GM21576 (cell line): ENCODE measurements around the gene SNX14.
"Not testable (repeated sequence)": the region's sequence is repeated elsewhere in the genome, so short reads cannot be mapped to it uniquely, and the experiment has no call there.

Experiments
- ATAC-seq: cut with Tn5 transposase; IDR thresholded peaks from one replicate; pipeline ENCODE4 v1.9.1; 2021; ENCODE audit warnings: mild to moderate bottlenecking, moderate library complexity; ENCODE audit not compliant: unreplicated experiment

SNX14 gene

GRCh38 chr6:85585741-85586140 is 7.9 kb downstream of the SNX14 start:
- no peak for ATAC-seq

- ATAC-seq, result not testable (repeated sequence)
Observed at GRCh38 chr6:85582832-85583231, 10.8 kb downstream of the SNX14 start.

- no peak for ATAC-seq
Observed at GRCh38 chr6:85581572-85581971, 12.1 kb downstream of the SNX14 start.

GRCh38 chr6:85580878-85581267 is 12.8 kb downstream of the SNX14 start:
- no peak for ATAC-seq

- ATAC-seq, result no peak
Observed at GRCh38 chr6:85580118-85580877, 13.4 kb downstream of the SNX14 start.

GRCh38 chr6:85579581-85579980 is 14.1 kb downstream of the SNX14 start:
- ATAC-seq, result no peak

GRCh38 chr6:85576476-85576875 is 17.2 kb downstream of the SNX14 start:
- ATAC-seq, result no peak

- no peak for ATAC-seq
Observed at GRCh38 chr6:85574932-85575598, 18.6 kb downstream of the SNX14 start.

GRCh38 chr6:85569323-85569722 is 24.3 kb downstream of the SNX14 start:
- no peak for ATAC-seq

GRCh38 chr6:85568411-85568810 is 25.2 kb downstream of the SNX14 start:
- ATAC-seq, result no peak

- no peak for ATAC-seq
Observed at GRCh38 chr6:85565736-85566135, 27.9 kb downstream of the SNX14 start.

- not testable (repeated sequence) for ATAC-seq
Observed at GRCh38 chr6:85564223-85564622, 29.4 kb downstream of the SNX14 start.

- ATAC-seq, result no peak
Observed at GRCh38 chr6:85561750-85562357, 31.8 kb downstream of the SNX14 start.

GRCh38 chr6:85556992-85557668 is 36.5 kb downstream of the SNX14 start:
- no peak for ATAC-seq

- ATAC-seq, result no peak
Observed at GRCh38 chr6:85552652-85553051, 41.0 kb downstream of the SNX14 start.

- ATAC-seq, result no peak
Observed at GRCh38 chr6:85551264-85551663, 42.4 kb downstream of the SNX14 start.

- ATAC-seq, result no peak
Observed at GRCh38 chr6:85547719-85548118, 45.9 kb downstream of the SNX14 start.

- ATAC-seq, result no peak
Observed at GRCh38 chr6:85544776-85545175, 48.9 kb downstream of the SNX14 start.

- no peak for ATAC-seq
Observed at GRCh38 chr6:85537055-85537494, 56.6 kb downstream of the SNX14 start.

- not testable (repeated sequence) for ATAC-seq
Observed at GRCh38 chr6:85524281-85524680, 69.4 kb downstream of the SNX14 start.

- no peak for ATAC-seq
Observed at GRCh38 chr6:85516168-85516567, 77.5 kb downstream of the SNX14 start.
